D341Med (cell line): ENCODE data around the gene GNB1.
A peak's percentile ranks its signal among the peaks of the same experiment; 100 is the strongest.

Experiments used
- DNase-seq: peaks from one replicate; pipeline ENCODE4 v3.0.0; 2012; ENCODE audit warnings: low spot score

GNB1 gene

DNA sequence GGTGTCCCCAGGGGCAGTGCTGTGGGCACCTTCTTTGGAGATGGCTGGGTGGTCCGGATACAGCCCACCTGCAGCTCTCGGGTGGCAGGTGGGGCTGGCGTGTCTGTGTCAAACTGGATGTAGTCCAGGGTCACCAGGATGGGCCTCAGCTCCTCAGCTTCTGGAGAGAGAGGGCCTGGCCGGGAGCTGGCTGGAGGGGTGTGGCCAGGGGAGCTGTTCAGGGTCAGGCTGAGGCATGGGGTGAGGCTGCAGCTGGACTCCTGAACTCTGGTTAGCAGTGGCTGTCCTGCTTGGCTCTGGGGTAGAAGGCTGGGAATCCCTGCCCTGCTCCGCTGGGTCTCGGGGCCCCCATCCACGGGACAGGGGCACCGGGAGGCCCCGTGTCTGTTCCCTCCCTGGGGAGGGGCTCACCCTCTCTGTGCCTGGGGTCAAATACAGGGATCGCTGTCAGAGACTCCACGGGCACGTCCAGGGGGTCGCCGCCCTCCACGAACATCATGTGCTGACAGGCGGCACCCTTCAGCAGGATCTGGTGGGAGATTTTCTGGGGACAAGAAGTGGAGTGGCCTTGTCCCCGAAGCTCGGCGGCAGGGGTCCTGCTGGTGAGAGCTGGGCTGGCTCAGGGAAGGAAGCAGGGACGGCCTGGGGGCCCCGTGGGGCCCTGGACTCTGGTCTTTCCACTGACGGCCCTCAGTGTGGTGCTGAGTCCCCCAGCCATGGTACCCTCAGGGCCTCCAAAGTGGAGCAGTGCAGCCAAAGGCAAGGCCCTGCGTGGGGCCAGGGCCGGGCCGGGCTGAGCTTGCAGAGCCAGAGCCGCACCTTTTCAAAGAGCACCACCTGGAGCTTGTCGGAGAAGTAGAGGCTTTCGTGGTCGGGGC is 32.3 kb upstream of the GNB1 start:
- no peak for DNase-seq

DNA sequence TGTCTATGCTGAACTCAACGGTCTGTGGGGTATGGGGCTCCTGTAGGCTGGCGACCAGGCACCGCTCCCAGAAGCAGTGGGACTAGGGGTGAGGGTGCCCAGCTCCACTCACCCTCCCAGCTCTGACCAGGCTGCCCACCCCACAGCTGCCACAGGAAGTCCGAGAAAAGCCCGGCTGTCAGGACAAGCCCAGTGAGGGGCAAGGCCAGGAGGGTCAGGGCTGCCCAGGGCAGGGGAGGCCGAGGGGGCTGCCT is 31.7 kb upstream of the GNB1 start:
- DNase-seq = no peak

GRCh38 chr1:1921901-1922701 is 31.2 kb upstream of the GNB1 start:
- DNase-seq = no peak

DNA sequence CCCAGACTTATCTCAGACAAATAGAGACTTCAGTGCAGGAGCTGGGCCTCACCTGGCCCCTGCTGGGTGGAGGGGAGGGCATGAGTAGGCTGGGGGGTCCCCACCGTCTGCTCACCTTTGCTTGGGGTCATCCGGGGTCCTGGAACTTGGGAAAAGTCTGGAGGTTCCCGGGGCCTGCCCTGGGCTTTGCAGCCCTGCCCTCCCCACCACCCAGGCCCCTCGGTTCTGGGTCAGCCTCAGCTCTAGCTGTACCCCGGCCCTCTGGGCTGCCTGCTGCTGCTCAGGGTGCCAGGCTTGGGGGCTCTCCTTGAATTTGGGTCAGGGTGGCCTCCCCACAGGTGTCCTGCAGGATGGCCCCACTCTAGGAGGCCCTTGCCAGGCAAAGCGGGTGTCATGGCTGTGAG is 30.6 kb upstream of the GNB1 start:
- DNase-seq = no peak

GRCh38 chr1:1920608-1921458 is 29.9 kb upstream of the GNB1 start:
- no peak for DNase-seq

- no peak for DNase-seq
These were observed 29.2 kb upstream of the GNB1 start for GRCh38 chr1:1920057-1920607.

- DNase-seq = peak; percentile 100
These were observed 28.6 kb upstream of the GNB1 start for GRCh38 chr1:1919304-1920056.

- no peak for DNase-seq
These were observed 28.0 kb upstream of the GNB1 start, which contains the start of gene TMEM52 for GRCh38 chr1:1918901-1919303. Gene TMEM52 (minus strand): TSS chr1:1919279. CDS start chr1:1919265, 14 bp downstream.

GRCh38 chr1:1917995-1918900 is 27.4 kb upstream of the GNB1 start:
- no peak for DNase-seq

DNA sequence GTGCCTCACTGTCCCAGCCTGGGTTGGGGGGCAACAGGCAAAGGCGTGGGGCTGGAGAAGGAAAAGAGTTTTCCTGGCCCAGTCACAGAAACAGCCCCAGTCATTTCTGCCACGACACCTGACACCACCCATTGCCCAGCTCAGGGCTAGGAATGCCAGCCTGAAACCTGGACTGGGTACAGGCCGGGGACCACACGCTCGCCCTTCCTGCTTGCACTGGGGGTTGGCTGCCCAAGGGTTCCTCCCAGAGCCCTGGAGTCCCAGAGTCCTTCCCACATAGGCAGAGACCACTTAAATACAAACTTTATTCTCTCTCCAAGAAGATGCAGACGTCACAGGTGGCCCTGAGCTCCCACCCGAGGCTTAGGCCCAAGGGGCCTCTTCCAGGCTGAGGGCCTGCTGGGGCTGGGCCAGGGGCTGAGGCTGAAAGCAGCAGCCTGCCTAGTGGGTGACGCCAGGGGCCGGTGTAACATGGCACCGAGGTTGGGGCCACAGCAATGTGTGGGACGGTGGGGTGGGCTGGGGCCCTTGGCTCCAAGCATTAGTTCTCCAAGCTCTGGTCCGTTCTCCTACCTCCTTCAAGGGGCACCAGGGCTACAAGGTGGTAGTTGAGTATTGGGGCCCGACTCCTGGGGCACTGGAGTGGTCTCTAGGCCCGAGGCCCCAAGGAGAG is 26.6 kb upstream of the GNB1 start:
- no peak for DNase-seq

GRCh38 chr1:1916851-1917251 is 26.0 kb upstream of the GNB1 start:
- DNase-seq = no peak

DNA sequence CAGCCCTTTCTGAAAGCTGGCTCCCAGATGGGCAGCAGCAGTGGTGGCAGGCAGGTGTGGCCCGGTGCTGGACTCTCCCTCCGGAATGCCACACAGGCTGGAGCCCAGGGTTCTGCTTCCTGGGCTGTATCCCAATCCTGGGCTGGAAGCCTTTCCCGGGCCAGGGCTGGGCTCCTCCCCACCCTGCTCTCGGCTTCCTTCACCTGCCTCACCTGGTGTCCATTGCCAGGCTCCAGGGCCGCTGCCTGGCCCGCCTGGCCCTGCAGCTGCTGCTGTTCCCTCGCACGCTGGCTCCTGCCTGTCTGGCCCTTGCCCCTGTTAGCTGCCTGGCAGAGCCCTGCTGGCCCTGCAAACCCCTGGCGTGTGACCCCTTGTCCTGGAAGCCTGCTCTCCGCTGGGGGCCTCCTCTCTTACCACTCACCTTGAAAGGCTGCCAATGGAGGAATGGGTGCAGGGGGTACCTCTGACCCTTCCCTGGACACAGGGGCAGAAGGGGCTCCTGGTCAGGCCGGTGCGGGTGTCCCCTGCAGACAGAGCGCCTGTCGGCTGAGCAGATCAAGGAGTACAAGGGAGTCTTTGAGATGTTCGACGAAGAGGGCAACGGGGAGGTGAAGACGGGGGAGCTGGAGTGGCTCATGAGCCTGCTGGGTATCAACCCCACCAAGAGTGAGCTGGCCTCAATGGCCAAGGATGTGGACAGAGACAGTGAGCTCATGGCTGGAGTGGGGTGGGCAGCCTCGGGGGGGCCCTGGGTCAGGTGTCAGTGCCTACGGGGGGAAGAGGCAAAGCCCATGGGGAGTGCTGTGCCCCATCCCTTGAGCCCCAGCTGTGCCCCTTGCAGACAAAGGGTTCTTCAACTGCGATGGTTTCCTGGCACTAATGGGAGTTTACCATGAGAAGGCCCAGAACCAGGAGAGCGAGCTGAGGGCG is 25.3 kb upstream of the GNB1 start:
- no peak for DNase-seq

DNA sequence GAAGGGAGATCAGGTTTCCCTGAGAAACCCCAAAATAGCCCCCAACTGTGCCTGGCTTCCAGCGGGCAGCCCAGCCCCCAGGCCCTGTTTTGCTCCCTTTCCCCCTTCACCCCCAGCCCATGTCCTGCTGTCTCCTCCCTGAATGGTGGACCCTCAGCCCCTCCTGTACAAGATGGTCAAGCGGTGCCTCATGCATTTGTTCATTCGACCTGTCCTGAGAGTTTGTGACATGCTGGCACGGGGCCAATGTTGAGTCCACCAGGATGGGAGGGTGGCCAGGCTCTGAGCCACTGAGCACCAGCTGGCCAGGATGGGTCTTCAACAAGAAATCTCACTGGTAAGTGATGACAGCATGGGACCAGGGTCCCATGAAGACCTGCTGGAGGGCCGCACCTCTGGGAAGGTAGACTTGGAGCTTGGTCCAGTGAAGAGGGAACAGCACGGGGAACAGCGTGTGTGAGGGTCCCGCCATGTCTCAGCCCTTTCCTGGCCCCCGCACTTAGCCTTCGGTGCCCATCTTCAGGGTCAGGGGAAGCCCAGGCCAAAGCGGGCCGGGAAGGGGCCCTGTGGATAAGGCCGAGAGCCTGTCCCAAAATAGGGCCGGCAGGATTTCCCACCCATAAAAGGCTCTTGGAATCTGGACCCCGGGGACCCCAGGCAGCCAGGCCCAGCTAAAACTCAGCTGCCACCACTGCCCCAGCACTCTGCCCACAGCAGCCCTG is 24.2 kb upstream of the GNB1 start, which contains the start of gene CALML6:
TSS of gene CALML6 (plus strand) at position 290 of the 722 bp plus-strand sequence. CDS start at position 311, 21 bp downstream.
- no peak for DNase-seq

DNA sequence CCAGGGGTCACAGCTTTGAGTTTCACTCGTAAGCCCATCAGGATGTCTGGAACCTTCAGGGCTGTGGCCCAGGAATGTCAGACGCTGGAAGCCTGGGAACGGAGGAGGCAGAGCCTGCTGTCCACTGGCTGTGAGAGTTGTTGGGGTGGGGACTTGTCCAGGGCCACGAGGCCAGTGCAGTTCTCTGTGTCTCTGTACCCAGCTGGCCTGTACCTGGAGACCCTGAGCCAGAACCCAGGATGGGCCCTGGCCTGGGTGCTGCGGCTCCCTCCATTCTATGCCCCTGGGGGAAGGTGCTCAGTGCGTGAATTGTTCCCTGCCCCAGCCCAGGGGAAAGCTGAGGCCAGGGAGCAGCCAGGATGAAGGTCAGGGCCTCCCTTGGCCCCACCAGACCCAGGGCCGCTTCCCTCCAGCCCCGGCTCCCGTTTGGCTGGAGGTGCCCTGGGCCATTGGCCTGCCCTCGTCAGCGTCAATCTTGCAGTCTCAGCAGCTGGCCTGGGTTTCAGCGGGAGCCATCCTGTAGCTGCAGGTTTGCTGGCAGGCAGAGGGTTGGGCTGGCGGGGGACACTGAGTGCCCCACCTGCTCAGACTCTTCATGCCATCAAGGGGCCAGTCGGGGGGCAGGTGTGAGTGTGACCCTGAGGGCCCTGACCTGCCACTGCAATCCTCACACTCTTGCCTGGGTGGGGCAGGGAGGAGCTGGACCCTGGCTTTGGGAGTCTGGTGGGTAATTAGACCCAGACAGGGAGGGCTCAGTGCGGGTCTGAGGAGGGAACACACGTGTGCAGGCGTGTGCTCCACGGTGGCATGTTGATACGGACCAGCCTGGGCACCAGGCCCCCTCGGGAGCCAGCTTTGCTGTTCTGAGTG is 23.4 kb upstream of the GNB1 start:
- DNase-seq = no peak

GRCh38 chr1:1911350-1912041 is 20.6 kb upstream of the GNB1 start:
- DNase-seq = no peak

GRCh38 chr1:1910651-1911331 is 19.9 kb upstream of the GNB1 start:
- DNase-seq = no peak
